Body of pancreas (tissue), 4 donors: ENCODE measurements around the gene SEMA5B. TPM values are rescaled to one million over a fixed set of nuclear protein-coding genes. Genes with fewer than 3 reads are reported as not detected.

Experiments used
- ATAC-seq: fragments of 150-250 bp; one replicate; pipeline ENCODE4 v1.9.1; 2016
- DNase-seq, 4 donors: peaks; one replicate each; pipeline ENCODE4 v3.0.0-alpha.2; 2019
- H3K27ac ChIP-seq, 4 donors: fragments of 200-600 bp; sonication (generic); 1 replicate in 3 of 4; 2 replicates in 1 of 4; pipeline versions ENCODE4 v1.5.1 to v1.6.1; 2016 to 2019; ENCODE audit warnings: mild to moderate bottlenecking in 1 of 4, mixed read lengths in 1 of 4, moderate library complexity in 1 of 4
- H3K27me3 ChIP-seq, 2 donors: fragments of 200-600 bp; sonication (generic); one replicate each; pipeline ENCODE4 v1.6.0; 2016; ENCODE audit warnings: mild to moderate bottlenecking in 1 of 2
- H3K36me3 ChIP-seq, 2 donors: fragments of 200-600 bp; sonication (generic); replicated peaks in 1 of 2; 2 replicates each; pipeline ENCODE4 v1.5.1; 2016; ENCODE audit warnings: low read depth in 2 of 2; ENCODE audit not compliant: insufficient read depth in 1 of 2
- H3K4me1 ChIP-seq: fragments of 200-600 bp; sonication (generic); one replicate; pipeline ENCODE4 v1.6.0; 2016
- H3K4me3 ChIP-seq, 2 donors: fragments of 200-600 bp; sonication (generic); 1 replicate in 1 of 2; 2 replicates in 1 of 2; pipeline ENCODE4 v1.5.1; 2016 to 2019
- H3K9me3 ChIP-seq, 3 donors: fragments of 200-600 bp; sonication (generic); 1 replicate in 2 of 3; 2 replicates in 1 of 3; pipeline ENCODE4 v1.5.1; 2016
- POLR2A ChIP-seq, 3 donors: fragments of 450-650 bp; IDR thresholded peaks; one replicate each; pipeline ENCODE4 v1.6.1; 2016; ENCODE audit warnings: antibody characterized with exemption in 3 of 3, mild to moderate bottlenecking in 2 of 3
- WGBS, 2 donors: methylation state at CpG; one replicate each; pipeline ENCODE4 v1.1.5; 2017; 5-methylcytosine and 5-hydroxymethylcytosine counted together
- intact Hi-C: fragments of 100-400 bp; cut with DNase I; formaldehyde crosslinking; loops from one replicate; pipeline ENCODE4 v1.15.1; 2023
- total RNA-seq, 2 donors: library from RNA; depleted of rRNA; stranded (reverse); fragments of >200 nt; gene quantifications; one replicate each; pipeline ENCODE4 v1.1.0, GENCODE V29; 2016
- TF ChIP-seq, protein P1 (sequence below), 7 experiments: fragments of 450-650 bp in 4 of 7; fragments of 200-600 bp in 3 of 7; sonication (generic) in 3 of 7; IDR thresholded peaks; one replicate each; pipeline ENCODE4 v1.5.1; 2016 to 2019; ENCODE audit warnings: antibody characterized with exemption in 7 of 7

SEMA5B gene
- total RNA-seq, 2 donors from 2014 or later: 1.0 to 15.2 TPM

GRCh38 chr3:123038751-123039150, 11.2 kb upstream of the SEMA5B start:
- intact Hi-C loops: no loop called here
- TF ChIP-seq, protein P1, sequence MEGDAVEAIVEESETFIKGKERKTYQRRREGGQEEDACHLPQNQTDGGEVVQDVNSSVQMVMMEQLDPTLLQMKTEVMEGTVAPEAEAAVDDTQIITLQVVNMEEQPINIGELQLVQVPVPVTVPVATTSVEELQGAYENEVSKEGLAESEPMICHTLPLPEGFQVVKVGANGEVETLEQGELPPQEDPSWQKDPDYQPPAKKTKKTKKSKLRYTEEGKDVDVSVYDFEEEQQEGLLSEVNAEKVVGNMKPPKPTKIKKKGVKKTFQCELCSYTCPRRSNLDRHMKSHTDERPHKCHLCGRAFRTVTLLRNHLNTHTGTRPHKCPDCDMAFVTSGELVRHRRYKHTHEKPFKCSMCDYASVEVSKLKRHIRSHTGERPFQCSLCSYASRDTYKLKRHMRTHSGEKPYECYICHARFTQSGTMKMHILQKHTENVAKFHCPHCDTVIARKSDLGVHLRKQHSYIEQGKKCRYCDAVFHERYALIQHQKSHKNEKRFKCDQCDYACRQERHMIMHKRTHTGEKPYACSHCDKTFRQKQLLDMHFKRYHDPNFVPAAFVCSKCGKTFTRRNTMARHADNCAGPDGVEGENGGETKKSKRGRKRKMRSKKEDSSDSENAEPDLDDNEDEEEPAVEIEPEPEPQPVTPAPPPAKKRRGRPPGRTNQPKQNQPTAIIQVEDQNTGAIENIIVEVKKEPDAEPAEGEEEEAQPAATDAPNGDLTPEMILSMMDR (IDR thresholded peaks at IDR 0.05): no peak
- no peak for TF ChIP-seq POLR2A (IDR thresholded peaks at IDR 0.05)

GRCh38 chr3:123037015-123037375, 9.4 kb upstream of the SEMA5B start:
- Histone ChIP-seq H3K4me3 (no peak overlapping the region), H3K27me3 (no peaks in the 10 kb centered on the region), H3K4me1 (no peaks in the 10 kb centered on the region), H3K36me3 (no peaks in the 10 kb centered on the region), H3K9me3 (no peaks in the 10 kb centered on the region), H3K27ac (no peak overlapping the region)
- ATAC-seq (no peak), DNase-seq (no peak)
- WGBS, 2 donors: 66% methylated on average over 5 of the region's 5 CpGs
- intact Hi-C loops: no loop called here
- TF ChIP-seq, protein P1 (IDR thresholded peaks at IDR 0.05): no peak
- no peak for TF ChIP-seq POLR2A (IDR thresholded peaks at IDR 0.05)

More at GRCh38 chr3:123038751-123039150, 11.2 kb upstream of the SEMA5B start:
- ATAC-seq (no peak), DNase-seq (no peak)
- H3K27ac ChIP-seq: no peak overlapping the region
- H3K9me3 ChIP-seq: no peaks in the 10 kb centered on the region
- H3K36me3 ChIP-seq: no peaks in the 10 kb centered on the region
- H3K4me1 ChIP-seq: no peaks in the 10 kb centered on the region
- H3K27me3 ChIP-seq: no peaks in the 10 kb centered on the region
- H3K4me3 ChIP-seq: no peak overlapping the region

DNA sequence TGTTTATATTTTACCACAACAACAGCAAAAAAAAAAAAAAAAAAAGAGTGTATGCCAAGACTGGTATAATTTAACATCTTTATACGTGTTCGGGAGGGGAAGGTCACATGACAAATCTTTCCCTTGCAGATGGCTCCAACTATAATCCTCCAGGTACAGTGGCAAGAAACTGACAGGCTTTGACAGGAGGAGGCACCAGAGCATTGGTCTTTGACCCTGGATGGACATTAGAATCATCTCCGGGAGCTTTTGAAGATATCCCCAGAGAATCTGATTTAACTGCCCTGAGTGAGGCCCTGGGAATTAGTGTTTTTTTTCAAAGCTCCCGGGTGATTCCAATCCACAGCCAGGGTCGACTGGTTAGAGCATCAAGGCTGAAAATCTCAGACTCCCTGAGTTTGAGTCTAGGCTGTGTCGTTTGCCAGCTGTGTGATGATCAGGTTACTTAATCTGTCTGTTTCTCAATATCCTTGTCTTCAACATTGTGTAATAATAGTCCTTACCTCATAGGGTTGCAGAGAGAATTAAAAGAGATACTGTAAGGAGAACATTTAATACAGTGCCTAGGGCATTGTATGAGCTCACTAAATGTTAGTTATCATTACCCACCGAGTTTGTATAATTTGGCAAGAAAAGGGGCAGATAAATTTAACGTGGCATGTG, 8.9 kb upstream of the SEMA5B start:
- Histone ChIP-seq H3K4me3 (no peak overlapping the region), H3K36me3 (no peaks in the 10 kb centered on the region), H3K27ac (no peak overlapping the region), H3K27me3 (no peaks in the 10 kb centered on the region), H3K4me1 (no peaks in the 10 kb centered on the region), H3K9me3 (no peaks in the 10 kb centered on the region)
- WGBS, 2 donors: 50 to 53% methylated on average over 8 of the region's 8 CpGs
- DNase-seq (no peak), ATAC-seq (no peak)
- intact Hi-C loops: no loop called here
- TF ChIP-seq, protein P1 (IDR thresholded peaks at IDR 0.05): no peak
- no peak for TF ChIP-seq POLR2A (IDR thresholded peaks at IDR 0.05)

- intact Hi-C loops: no loop called here
- DNase-seq: no peak
- Histone ChIP-seq H3K9me3 (no peaks in the 10 kb centered on the region), H3K4me1 (no peaks in the 10 kb centered on the region), H3K4me3 (no peak overlapping the region), H3K27me3 (no peaks in the 10 kb centered on the region), H3K36me3 (no peaks in the 10 kb centered on the region), H3K27ac (no peak overlapping the region)
- TF ChIP-seq POLR2A (IDR thresholded peaks at IDR 0.05): no peak
- TF ChIP-seq, protein P1 (IDR thresholded peaks at IDR 0.05): no peak
- 84 to 87% methylated on average over 3 of the region's 3 CpGs for WGBS, 2 donors
- ATAC-seq: no peak
Observed at GRCh38 chr3:123034996-123035395, 7.4 kb upstream of the SEMA5B start.

GRCh38 chr3:123034120-123034519, 6.6 kb upstream of the SEMA5B start:
- intact Hi-C loops: no loop called here
- no peak overlapping the region for H3K27ac ChIP-seq
- DNase-seq (no peak), ATAC-seq (no peak)
- no peak overlapping the region for H3K4me3 ChIP-seq
- H3K36me3 ChIP-seq: no peaks in the 10 kb centered on the region
- no peaks in the 10 kb centered on the region for H3K9me3 ChIP-seq
- H3K4me1 ChIP-seq: no peaks in the 10 kb centered on the region
- TF ChIP-seq, protein P1 (IDR thresholded peaks at IDR 0.05): no peak
- no peak for TF ChIP-seq POLR2A (IDR thresholded peaks at IDR 0.05)
- WGBS, 2 donors: 77 to 82% methylated on average over 5 of the region's 5 CpGs
- H3K27me3 ChIP-seq: no peaks in the 10 kb centered on the region
